HG03457 (cell line): ENCODE data around the gene BBS7.

Source experiments
- ATAC-seq: cut with Tn5 transposase; IDR thresholded peaks from one replicate; pipeline ENCODE4 v1.9.1; 2021; ENCODE audit warnings: moderate number of reproducible peaks; ENCODE audit not compliant: unreplicated experiment

The BBS7 gene, protein sequence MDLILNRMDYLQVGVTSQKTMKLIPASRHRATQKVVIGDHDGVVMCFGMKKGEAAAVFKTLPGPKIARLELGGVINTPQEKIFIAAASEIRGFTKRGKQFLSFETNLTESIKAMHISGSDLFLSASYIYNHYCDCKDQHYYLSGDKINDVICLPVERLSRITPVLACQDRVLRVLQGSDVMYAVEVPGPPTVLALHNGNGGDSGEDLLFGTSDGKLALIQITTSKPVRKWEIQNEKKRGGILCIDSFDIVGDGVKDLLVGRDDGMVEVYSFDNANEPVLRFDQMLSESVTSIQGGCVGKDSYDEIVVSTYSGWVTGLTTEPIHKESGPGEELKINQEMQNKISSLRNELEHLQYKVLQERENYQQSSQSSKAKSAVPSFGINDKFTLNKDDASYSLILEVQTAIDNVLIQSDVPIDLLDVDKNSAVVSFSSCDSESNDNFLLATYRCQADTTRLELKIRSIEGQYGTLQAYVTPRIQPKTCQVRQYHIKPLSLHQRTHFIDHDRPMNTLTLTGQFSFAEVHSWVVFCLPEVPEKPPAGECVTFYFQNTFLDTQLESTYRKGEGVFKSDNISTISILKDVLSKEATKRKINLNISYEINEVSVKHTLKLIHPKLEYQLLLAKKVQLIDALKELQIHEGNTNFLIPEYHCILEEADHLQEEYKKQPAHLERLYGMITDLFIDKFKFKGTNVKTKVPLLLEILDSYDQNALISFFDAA

DNA sequence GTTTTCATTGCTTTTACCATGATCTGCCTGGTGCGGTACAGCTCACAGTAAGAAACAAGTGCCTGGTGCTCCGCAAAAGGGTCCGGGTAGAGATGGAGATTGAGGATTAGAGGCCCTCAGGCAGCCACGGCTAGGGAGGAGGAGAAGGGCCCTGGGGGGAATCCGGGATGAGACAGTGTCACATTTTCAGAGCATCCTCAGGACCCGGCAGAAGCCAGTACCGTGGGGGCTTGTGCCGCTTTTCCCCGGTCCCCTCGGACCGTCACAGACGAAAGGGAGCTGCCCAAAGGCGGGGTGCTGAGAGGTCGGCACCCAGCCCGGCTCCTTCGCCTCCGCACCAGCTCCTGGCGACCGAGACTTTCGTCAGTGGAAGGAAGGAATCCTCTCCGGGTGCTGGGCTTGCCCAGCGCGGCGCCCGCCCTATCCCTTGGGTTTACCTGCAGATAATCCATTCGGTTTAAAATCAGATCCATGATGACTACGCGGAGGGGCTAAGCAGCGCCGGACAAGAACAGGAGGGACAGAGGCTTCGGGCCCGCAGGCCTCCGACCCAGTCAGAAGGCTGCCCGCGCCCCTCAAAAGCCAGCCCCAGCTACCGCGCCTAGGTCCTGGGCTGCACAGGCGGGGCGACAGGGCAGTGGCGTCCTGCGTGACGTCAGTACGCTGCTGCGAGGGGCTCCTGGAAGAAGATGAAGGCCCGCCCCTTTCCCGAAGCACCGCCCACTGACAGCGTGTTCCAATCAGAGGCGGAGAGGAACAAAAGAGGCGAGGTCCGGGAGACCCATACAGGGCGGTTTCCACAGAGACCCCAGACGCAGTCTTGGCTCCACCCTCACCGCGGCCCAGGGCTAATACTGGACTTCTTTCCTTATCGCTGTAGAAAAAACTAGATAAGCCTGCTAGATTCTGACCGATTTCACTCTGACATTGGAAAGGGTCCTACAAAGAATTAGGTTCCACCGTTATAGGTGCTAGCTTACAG, at the start of gene BBS7:
BBS7 (minus strand) TSS at position 634 of the 982 bp plus-strand sequence; CDS start at position 473, 161 bp downstream.
- peak; percentile 100 for ATAC-seq

DNA sequence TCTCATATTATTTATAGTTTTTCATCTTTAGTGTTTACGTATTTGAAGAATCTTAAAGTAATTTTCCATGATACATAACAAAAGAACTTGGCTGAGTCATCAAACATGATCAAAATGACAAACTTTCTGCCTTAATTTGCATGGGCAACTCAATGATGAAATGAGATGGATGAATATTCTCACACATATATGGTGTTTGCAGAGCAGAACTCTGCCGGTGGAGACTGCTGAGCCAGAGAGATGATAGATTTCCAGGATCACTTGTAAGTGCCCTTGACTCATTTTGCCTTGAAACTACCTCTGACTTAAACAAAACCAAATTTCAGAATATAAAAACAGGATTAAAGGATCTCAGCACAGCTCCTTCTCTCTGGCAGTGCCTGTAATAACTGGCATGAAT, 43.4 kb upstream of the BBS7 start:
- no peak for ATAC-seq

DNA sequence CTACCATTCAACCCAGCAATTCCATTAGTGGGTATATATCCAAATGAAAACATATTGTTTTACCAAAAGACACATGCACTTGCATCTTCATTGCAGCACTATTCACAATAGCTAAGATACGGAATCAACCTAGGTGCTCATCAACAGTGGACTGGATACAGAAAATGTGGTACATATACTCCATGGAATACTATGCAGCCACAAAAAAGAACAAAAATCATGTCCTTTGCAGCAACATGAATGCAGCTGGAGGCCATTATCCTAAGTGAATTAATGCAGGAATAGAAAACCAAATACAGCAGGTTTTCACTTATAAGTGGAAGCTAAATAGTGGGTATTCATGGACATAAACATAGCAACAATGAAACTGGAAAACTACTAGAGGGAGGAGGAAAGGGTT, 38.1 kb upstream of the BBS7 start:
- no peak for ATAC-seq

DNA sequence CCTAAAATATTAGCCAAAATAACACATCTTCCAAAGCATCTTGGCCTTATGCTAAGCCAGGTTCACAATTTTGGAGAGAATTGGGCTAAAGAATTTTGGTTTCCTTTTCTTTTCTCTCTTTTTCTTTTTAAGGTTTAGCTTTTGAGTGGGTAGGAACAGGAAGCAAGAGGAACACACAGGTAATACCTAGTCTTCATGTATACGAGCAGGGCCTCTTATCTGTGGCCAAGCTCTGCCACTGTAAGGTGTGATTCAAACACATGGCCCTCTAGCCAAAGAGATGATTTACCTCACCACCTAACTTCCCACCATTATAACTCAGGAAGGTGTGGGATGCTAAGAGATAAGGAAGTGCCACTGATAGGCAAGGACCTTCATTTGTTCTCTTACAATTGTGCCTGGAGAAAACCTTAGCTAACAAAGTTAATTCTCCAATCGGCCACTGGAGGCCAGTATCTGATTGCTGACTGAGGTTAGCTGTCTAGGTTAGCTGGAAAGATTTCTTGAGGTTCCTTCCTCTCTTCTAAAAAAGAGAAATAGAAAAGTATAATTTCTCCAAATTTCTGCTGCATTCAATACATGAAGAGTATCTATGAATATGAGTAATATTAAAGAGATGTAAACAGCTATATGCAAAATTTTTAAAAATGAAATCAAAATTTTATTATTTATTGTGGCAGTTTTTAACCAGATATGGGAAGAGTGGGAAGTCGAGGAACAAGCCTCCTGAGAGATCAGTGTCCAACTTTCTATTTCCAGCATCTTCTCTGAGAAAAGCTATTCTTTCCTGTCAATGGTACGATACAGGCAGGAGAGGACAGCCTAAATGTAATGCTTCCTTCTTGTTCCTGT, 30.1 kb upstream of the BBS7 start:
- ATAC-seq: peak; percentile 87

DNA sequence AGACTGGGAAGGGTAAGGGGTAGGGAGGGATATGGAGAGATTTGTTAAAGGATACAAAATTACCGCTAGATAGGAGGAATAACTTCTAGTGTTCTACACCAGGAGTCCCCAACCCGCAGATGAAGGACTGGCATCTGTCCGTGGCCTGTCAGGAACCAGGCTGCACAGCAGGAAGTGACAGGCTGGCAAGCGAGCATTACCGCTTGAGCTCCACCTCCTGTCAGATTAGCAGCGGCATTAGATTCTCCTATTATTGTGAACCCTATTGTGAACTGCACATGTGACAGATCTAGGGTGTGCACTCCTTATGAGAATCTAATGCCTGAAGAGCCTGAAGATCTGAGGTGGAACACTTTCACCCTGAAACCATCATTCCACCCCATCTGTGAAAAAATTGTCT, 27.9 kb upstream of the BBS7 start:
- no peak for ATAC-seq

DNA sequence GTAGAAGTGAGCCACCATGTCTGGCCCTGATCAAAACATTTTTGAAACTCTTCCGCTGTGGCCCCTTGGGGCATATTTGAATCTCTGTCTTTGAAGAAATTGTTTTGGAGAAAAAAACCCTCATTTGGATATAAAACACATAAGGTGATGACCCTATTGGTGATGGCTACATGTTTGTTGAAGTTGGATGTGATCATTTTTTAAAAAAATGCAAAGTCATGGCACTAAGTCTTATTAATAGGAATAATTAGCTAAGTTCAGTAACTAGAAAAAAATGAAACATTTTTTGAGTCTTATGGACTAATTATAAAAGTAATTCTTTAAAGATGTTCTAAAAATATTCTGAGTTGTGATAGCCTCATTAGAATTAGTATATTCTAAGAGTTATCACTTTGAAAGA, 17.9 kb upstream of the BBS7 start:
- ATAC-seq: no peak

DNA sequence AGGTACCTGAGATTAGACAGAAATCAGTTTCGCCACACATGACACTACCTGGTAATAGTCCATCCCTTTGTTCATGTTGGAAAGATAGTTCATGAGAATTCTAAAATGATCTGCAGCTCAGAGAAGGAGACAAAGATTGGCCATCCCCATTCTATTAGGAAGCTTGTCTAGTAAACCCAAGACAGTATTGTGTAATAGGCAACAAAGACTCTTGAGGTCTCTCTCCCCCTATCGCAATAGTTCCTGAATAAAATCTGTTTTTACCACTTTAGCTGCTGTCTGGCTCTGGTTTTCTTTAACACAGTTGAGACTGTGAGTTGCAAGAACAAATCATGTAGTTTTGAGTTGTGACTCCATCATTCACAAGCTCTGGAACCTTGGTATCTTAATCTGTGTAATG, 14.8 kb upstream of the BBS7 start:
- ATAC-seq: no peak

DNA sequence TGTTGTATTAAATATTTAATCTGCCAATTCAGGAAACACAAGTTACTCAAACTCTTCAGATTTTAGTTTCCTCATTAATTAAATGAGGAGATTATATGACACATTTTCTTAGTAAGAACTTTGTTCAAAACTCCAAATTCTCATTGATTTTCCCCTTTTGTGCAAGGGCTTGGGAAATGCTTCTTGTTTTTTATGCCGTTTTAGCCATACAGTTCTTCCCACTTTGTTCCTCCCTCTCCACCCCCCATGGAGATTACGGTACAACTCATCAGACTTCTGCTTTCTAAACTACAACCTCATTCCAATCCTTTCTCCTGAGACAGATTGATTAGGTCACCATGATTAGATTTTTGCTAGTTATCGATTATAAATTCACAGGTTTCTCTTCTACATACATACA, 10.9 kb upstream of the BBS7 start:
- ATAC-seq: no peak

DNA sequence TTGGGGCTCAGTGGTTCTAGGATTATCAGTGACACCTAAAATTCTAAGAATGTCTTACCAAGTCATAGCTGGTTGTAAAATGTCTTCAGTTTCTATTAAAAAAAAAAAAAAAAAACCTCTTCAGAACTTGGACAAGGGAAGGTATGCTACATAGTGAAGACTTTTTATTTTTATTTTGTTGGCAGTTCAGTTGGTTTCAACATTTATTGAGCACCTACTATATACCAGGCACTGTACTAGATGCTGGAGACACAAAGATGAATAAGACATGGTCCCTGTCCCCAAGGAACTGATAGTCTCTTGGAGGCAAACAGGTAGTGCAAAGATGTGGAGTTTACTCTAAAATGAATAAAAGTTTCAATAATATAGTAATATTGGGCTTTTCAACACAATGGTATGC, 8.9 kb upstream of the BBS7 start:
- ATAC-seq: no peak

DNA sequence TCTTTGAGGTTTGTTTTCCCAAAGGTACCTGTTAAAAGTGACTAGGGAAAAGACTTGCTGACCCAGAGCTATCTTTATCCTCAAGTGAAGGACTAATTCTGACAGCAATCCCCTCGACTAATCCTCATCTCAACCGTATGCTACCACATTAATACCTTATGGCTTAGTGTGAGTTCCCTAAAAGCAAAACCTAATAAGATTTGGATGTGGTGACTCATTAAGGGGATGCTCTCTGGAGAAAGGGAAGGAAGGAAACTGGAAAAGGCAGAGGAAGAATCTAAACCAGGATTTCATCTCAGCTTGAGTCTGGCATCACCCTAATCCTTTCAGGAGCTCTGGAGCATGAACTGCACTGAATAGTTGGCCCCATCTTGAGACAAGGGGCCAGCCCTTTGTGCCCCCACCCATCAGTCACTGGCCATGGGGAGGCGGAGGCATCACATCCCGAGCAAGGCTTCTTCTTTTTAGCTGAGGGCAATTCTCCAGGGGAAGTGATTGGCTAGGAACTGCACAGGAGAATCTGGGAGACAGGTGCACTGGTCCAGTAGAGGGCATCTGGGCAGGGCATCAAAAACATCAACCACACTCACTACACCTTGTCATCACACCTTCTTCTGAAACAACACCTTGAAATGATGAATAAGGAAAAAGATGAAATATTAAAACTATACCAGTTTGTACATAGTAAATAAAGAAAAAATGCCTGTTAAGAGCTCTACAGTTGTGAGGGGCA, 6.9 kb upstream of the BBS7 start:
- no peak for ATAC-seq

DNA sequence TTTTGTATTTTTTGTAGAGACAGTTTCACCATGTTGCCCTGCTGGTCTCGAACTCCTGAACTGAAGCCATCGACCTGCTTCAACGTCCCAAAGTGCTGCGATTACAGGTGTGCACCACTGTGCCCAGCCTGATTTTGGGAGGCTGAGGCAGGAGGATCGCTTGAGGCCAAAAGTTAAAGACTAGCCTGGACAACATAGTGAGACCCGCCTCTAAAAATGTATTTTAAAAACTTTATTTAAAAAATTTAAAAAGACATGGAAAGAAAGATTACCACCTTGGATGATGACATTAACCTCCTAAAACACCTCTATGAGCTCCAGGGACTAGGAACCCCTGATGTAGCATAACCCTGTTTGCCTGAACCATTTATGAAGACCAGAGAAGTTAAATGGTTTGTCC, 5.8 kb upstream of the BBS7 start:
- no peak for ATAC-seq

DNA sequence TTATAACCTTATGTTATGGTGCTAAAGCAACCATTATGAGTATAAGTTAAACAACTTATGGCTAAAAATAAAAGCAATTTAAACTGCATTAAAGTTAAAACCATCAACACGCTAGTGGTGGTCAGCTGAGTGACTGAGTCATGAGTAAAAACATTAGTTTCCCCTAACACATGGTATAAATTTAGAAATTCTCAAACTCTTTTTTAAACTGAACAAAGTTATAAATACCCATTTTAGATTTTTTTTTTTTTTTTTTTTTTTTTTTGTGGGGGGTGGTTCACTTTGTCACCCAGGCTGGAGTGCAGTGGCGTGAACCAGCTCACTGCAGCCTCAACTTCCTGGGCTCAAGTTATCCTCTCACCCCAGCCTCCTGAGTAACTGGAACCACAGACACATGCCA, 5.4 kb upstream of the BBS7 start:
- no peak for ATAC-seq

DNA sequence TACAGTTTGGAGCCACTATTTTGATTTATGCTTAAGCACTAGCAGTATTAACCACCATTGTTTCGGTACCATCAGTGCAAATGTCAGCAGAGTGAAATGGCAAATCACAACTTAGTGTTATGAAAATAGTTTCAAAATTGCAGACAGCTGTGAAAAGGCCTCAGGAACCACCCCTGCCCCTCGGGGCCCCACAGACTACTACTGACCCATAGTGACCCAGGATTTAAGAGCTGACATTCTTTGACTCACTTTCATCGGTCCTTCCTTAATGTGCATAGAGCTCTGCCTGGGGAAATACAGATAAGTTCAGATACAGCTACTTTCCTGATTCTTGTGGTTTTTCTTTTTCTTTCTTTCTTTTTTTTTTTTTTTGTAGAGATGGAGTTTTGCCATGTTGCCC, 3.3 kb upstream of the BBS7 start:
- no peak for ATAC-seq

DNA sequence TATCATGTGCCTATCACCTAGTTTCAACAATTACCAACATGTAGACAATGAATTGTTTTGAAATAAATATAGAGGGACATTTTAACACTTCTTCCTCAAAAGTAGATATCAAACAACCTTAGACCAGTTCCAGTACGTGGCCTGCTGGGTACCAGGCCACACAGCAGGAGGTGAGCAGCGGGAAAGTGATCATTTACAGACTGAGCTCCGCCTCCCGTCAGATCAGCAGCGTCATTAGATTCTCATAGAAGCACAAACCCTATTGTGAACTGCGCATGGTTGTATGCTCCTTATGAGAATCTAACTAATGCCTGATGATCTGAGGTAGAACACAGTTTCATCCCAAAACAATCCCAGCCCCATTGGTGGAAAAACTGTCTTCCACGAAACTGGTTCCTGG, 6.5 kb downstream of the BBS7 start:
- ATAC-seq: no peak

DNA sequence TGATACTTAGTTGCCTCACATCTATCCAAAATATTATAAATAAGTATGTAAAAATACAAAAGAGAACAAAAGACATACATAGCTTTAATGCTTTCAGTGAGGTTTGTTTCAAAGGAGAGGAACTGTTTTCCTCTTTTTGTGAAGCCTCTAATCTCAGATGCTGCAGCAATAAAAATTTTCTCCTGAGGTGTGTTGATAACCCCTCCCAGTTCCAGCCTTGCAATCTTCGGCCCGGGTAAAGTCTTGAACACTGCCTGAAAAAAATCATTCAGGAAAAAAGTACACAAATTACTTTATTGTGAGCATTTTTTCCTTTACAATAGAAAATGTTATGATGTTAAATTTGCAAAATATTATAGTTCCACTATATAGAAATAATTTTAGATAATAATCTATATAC, 8.8 kb downstream of the BBS7 start:
- no peak for ATAC-seq

DNA sequence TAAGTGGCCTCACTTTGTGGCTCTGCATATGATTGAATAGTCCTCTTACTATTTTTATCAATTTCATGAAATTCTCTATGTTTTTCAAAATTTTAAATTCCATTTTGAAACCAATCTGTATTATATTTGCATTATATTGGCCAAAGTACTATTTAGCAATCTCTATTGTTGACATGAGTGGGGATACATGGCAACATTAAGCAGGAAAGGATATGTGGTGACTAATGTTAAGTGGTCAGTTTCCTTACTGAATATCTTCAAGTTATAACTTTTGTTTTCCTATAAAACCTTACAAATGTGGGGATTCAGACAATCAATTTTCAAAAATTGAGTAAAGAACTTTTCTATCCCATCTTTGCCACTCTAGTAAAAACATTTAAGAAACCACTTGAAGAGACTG, 10.2 kb downstream of the BBS7 start:
- ATAC-seq: no peak

DNA sequence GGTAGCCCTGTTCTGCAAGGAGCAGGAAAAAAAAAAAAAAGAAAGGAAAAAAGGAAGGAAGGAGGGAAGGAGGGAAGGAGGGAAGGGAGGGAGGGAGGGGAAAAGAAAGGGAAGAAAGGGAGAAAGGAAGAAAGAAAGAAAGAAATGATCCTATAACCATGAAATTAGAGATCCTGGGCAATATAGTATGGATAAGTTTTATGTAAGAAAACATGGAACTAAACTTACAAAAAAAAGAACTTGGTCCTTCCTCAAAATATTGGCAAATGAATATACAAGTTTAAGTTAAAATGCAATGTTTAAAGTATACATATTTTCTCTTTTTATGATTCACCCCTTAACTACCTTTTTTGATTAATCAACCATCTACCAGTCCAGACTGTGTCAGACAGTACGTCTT, 18.9 kb downstream of the BBS7 start:
- no peak for ATAC-seq

DNA sequence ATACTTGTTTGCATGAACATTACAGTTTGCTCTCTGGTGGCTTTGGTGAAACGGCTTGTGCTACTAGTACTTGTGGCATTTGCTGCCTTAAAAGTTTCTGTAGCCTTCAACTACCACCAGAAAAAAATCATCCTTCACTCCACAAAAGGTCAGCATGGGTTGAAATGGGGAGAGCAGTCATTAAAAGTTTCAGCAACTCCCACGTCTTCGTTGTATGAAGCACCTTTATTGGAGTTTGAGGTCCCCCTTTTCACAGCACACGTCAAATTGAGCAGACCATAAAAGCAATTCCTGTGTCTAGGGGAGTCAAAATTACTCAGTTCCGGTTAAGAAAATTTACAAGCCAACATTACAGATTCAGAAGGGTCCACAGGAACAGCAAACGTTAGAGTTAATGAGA, 23.6 kb downstream of the BBS7 start:
- no peak for ATAC-seq

DNA sequence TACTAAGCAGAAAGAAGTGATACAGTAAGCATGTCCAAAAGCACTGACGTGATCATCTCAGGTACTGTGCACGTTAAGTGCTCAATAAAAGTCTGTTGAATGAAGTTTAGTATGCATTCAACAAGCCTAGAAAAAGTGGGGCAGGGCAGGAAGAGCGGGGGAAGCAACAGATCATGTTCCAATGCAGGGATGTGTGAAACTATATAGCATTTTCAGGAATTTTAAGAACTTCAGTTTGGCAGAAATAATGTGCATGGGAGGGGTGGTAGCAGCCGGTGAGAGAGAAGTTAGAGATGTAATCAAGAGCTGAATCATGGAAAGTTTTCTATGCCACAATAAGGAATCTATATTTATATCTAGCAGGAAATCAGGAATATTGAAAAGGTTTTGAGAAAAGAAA, 27.4 kb downstream of the BBS7 start:
- no peak for ATAC-seq

DNA sequence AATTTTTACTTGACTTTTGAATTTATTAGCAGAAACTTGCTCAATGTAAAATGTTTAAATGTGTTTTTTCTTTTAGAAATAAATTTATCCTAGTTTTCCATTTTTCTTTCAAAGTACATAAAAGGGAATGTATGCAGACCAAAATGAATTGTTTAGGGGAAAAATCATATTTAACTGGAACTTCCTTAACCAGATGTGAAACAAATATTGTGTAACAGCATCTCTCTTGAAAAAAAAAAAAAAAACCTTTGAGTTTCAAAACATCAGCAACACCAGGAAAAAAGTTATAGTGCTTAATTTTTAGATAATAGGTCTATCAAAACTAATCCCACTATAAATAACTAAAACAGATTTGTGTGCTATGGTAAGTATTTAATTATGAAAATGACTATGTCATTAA, 32.1 kb downstream of the BBS7 start:
- ATAC-seq: no peak
